ENCODE measurements around the gene RAE1.
A peak's percentile ranks its signal among the peaks of the same experiment; 100 is the strongest.

RAE1 gene

GRCh38 chr20:57401565-57401918, 50.5 kb downstream of the RAE1 start:
- H3K4me1 Mint-ChIP-seq, result peaks cover 27% of the 10 kb centered on the region

GRCh38 chr20:57402206-57403125, 51.4 kb downstream of the RAE1 start:
- Mint-ChIP-seq H3K27me3 (ENCODE audit: low read depth) (no peaks in the 10 kb centered on the region), H3K27ac (no peak overlapping the region), H3K4me1 (peaks cover 22% of the 10 kb centered on the region), H3K4me3 (no peak overlapping the region), H3K9me3 (no peaks in the 10 kb centered on the region), H3K36me3 (ENCODE audit: low read depth) (peaks cover 32% of the 10 kb centered on the region)
- no peak for TF ChIP-seq CTCF (IDR thresholded peaks at IDR 0.05; ENCODE audit: unreplicated experiment in 3 of 3)

More at GRCh38 chr20:57401565-57401918, 50.5 kb downstream of the RAE1 start:
- Mint-ChIP-seq H3K27ac (peak overlapping the region in 2 of 3 experiments; percentile 6 to 55), H3K9me3 (no peaks in the 10 kb centered on the region), H3K27me3 (ENCODE audit: low read depth) (no peaks in the 10 kb centered on the region), H3K36me3 (ENCODE audit: low read depth) (peaks cover 33% of the 10 kb centered on the region), H3K4me3 (no peak overlapping the region)
- no peak for TF ChIP-seq CTCF (IDR thresholded peaks at IDR 0.05; ENCODE audit: unreplicated experiment in 3 of 3)

- Mint-ChIP-seq H3K27me3 (ENCODE audit: low read depth) (no peaks in the 10 kb centered on the region), H3K36me3 (ENCODE audit: low read depth) (peaks cover 34% of the 10 kb centered on the region), H3K4me3 (no peak overlapping the region), H3K9me3 (no peaks in the 10 kb centered on the region), H3K27ac (no peak overlapping the region), H3K4me1 (peaks cover 21% of the 10 kb centered on the region)
- no peak for TF ChIP-seq CTCF (IDR thresholded peaks at IDR 0.05; ENCODE audit: unreplicated experiment in 3 of 3)
Observed at GRCh38 chr20:57403216-57403615, 52.2 kb downstream of the RAE1 start.

GRCh38 chr20:57404006-57404405, 53.0 kb downstream of the RAE1 start:
- Mint-ChIP-seq H3K36me3 (ENCODE audit: low read depth) (peaks cover 34% of the 10 kb centered on the region), H3K27ac (no peak overlapping the region), H3K9me3 (no peaks in the 10 kb centered on the region), H3K4me3 (no peak overlapping the region), H3K4me1 (peaks cover 18% of the 10 kb centered on the region), H3K27me3 (ENCODE audit: low read depth) (no peaks in the 10 kb centered on the region)
- no peak for TF ChIP-seq CTCF (IDR thresholded peaks at IDR 0.05; ENCODE audit: unreplicated experiment in 3 of 3)

- Mint-ChIP-seq H3K36me3 (ENCODE audit: low read depth) (peaks cover 34% of the 10 kb centered on the region), H3K27ac (no peak overlapping the region), H3K4me3 (no peak overlapping the region), H3K9me3 (no peaks in the 10 kb centered on the region), H3K27me3 (ENCODE audit: low read depth) (no peaks in the 10 kb centered on the region), H3K4me1 (peaks cover 13% of the 10 kb centered on the region)
- TF ChIP-seq CTCF (IDR thresholded peaks at IDR 0.05; ENCODE audit: unreplicated experiment in 3 of 3), result no peak
Observed at GRCh38 chr20:57404419-57405072, 53.5 kb downstream of the RAE1 start.

Measured in nephron (organoid).